A673 (cell line): Measurements from ENCODE around the gene EFHD2. TPM values are rescaled to one million over a fixed set of nuclear protein-coding genes. Genes with fewer than 3 reads are reported as not detected.

Experiments
- BruUV-seq: library from RNA; stranded (reverse); fragments of 400-500 nt; replicated peaks from 2 replicates; lab custom pipeline; 2021; lab: Mats Ljungman, UMichigan
- CTCF ChIA-PET: fragments of 300-600 bp; sonication (Branson Sonifier 250); formaldehyde crosslinking; loops from one replicate; lab custom pipeline; 2022; ENCODE audit warnings: antibody characterized with exemption; lab: Charles Lee
- POLR2A ChIA-PET: fragments of 300-600 bp; sonication (Branson Sonifier 250); formaldehyde crosslinking; loops from one replicate; lab custom pipeline; 2022; ENCODE audit warnings: antibody characterized with exemption; ENCODE audit not compliant: low non-redundant PET; lab: Charles Lee
- DNase-seq: peaks from one replicate; pipeline ENCODE4 v3.0.0-alpha.2; 2015; ENCODE audit warnings: low spot score
- H3K27ac ChIP-seq: fragments of 200-600 bp; sonication (generic); 2 replicates; pipeline ENCODE4 v1.5.1; 2016; ENCODE audit warnings: mixed run types, low read depth, mild to moderate bottlenecking, mixed read lengths, antibody characterized with exemption, low read length; ENCODE audit not compliant: poor library complexity, severe bottlenecking
- H3K27me3 ChIP-seq: fragments of 200-600 bp; sonication (generic); replicated peaks from 2 replicates; pipeline ENCODE4 v1.6.1; 2017; ENCODE audit warnings: mixed run types, low read depth, mild to moderate bottlenecking, mixed read lengths, antibody characterized with exemption, low read length; ENCODE audit not compliant: insufficient read depth, poor library complexity
- H3K36me3 ChIP-seq: fragments of 200-600 bp; sonication (generic); 2 replicates; pipeline ENCODE4 v1.6.1; 2016; ENCODE audit warnings: mixed run types, mild to moderate bottlenecking, mixed read lengths, antibody characterized with exemption, low read length; ENCODE audit not compliant: insufficient read depth, poor library complexity, severe bottlenecking
- H3K4me1 ChIP-seq: fragments of 200-600 bp; sonication (generic); 2 replicates; pipeline ENCODE4 v1.6.1; 2017; ENCODE audit warnings: mixed run types, mild to moderate bottlenecking, mixed read lengths, antibody characterized with exemption, low read length; ENCODE audit not compliant: insufficient read depth, poor library complexity, severe bottlenecking
- H3K4me3 ChIP-seq: fragments of 200-600 bp; sonication (generic); 2 replicates; pipeline ENCODE4 v1.5.1; 2016; ENCODE audit warnings: low read depth, mixed run types, mild to moderate bottlenecking, mixed read lengths, low read length; ENCODE audit not compliant: poor library complexity, severe bottlenecking
- H3K9me3 ChIP-seq: fragments of 200-600 bp; sonication (generic); 2 replicates; pipeline ENCODE4 v1.6.1; 2016; ENCODE audit warnings: mixed run types, low read depth, mild to moderate bottlenecking, mixed read lengths, antibody characterized with exemption, low read length; ENCODE audit not compliant: poor library complexity, severe bottlenecking
- EZH2 ChIP-seq: fragments of 200-600 bp; sonication (generic); IDR thresholded peaks from 2 replicates; pipeline ENCODE4 v1.6.1; 2017; ENCODE audit warnings: borderline replicate concordance, low read depth, mild to moderate bottlenecking, mixed read lengths, antibody characterized with exemption, low read length; ENCODE audit not compliant: poor library complexity, severe bottlenecking
- intact Hi-C: fragments of 100-400 bp; cut with micrococcal nuclease; formaldehyde crosslinking; loops from one replicate; pipeline ENCODE4 v1.10.0; 2022; ENCODE audit not compliant: unreplicated experiment
- total RNA-seq: library from RNA; stranded (reverse); gene quantifications from 2 replicates; pipeline ENCODE4 v1.2.3, GENCODE V29; 2021
- TF ChIP-seq, protein P1 (sequence below): fragments of 300-800, 200-600 bp; sonication (generic); conservative IDR thresholded peaks from 2 replicates; pipeline ENCODE4 v1.5.1; 2017; ENCODE audit warnings: low read depth, mild to moderate bottlenecking, antibody characterized with exemption, low read length, moderate library complexity, mixed read lengths

EFHD2 gene
- total RNA-seq, 1 experiment from 2014 or later, result 32.5 TPM

DNA sequence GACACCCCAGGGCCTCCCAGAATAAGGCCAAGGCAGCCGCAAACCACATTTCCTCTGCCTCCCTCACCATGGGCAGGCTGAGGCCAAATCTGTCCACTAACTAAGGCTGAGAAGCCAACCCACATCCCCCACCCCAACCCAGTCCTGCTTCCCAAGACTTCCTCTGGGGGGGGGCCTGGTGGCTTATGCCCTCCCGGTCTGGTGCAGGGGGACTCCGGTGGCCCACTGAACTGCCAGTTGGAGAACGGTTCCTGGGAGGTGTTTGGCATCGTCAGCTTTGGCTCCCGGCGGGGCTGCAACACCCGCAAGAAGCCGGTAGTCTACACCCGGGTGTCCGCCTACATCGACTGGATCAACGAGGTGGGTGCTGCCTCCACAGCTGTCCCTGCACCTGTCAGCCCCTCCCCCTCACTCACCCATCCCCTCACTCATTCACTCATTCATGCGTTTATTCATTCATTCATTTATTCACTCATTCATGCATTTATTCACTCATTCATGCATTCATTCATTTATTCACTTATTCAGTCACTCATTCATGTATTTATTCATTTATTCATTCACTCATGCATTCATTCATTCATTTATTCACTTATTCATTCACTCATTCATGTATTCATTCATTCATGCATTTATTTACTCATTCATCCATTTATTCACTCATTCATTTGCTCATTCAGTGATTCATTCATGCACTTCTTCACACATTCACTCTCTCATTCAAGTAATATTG, 35.9 kb downstream of the EFHD2 start:
- ChIA-PET POLR2A (no interaction called here), CTCF (no interaction called here)
- TF ChIP-seq EZH2, result no peak
- TF ChIP-seq, protein P1, sequence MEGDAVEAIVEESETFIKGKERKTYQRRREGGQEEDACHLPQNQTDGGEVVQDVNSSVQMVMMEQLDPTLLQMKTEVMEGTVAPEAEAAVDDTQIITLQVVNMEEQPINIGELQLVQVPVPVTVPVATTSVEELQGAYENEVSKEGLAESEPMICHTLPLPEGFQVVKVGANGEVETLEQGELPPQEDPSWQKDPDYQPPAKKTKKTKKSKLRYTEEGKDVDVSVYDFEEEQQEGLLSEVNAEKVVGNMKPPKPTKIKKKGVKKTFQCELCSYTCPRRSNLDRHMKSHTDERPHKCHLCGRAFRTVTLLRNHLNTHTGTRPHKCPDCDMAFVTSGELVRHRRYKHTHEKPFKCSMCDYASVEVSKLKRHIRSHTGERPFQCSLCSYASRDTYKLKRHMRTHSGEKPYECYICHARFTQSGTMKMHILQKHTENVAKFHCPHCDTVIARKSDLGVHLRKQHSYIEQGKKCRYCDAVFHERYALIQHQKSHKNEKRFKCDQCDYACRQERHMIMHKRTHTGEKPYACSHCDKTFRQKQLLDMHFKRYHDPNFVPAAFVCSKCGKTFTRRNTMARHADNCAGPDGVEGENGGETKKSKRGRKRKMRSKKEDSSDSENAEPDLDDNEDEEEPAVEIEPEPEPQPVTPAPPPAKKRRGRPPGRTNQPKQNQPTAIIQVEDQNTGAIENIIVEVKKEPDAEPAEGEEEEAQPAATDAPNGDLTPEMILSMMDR, result no peak
- DNase-seq, result no peak
- BruUV-seq, result no TSS peak
- H3K36me3 ChIP-seq, result no peaks in the 10 kb centered on the region
- intact Hi-C loops, result no loop called here
- H3K4me1 ChIP-seq, result no peaks in the 10 kb centered on the region
- no peaks in the 10 kb centered on the region for H3K27me3 ChIP-seq
- no peak overlapping the region for H3K27ac ChIP-seq
- H3K9me3 ChIP-seq, result no peaks in the 10 kb centered on the region
- no peak overlapping the region for H3K4me3 ChIP-seq

DNA sequence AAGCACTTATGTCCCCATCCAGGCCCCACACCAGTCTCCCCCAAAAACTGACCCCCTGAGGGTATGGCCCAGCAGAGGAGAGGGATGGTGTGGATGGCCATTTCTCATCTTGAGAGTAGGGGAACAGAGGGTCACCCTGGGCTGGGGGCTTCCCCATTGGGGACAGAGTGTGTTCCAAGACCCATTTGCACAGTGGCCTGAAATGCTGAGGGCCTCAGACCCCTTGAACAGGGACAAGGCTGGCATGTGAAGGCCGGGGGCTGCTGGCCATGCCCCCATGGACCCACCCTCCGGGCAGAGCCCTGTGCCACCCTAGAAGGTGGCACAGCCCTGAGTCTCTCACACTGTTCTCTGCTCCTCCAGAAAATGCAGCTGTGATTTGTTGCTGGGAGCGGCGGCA, 36.5 kb downstream of the EFHD2 start:
- POLR2A ChIA-PET, result no interaction called here
- Histone ChIP-seq H3K4me3 (no peak overlapping the region), H3K36me3 (no peaks in the 10 kb centered on the region), H3K27me3 (no peaks in the 10 kb centered on the region), H3K9me3 (no peaks in the 10 kb centered on the region), H3K4me1 (no peaks in the 10 kb centered on the region), H3K27ac (no peak overlapping the region)
- DNase-seq, result no peak
- CTCF ChIA-PET, result no interaction called here
- intact Hi-C loops, result no loop called here
- BruUV-seq, result no TSS peak
- TF ChIP-seq, protein P1, result no peak
- no peak for TF ChIP-seq EZH2

DNA sequence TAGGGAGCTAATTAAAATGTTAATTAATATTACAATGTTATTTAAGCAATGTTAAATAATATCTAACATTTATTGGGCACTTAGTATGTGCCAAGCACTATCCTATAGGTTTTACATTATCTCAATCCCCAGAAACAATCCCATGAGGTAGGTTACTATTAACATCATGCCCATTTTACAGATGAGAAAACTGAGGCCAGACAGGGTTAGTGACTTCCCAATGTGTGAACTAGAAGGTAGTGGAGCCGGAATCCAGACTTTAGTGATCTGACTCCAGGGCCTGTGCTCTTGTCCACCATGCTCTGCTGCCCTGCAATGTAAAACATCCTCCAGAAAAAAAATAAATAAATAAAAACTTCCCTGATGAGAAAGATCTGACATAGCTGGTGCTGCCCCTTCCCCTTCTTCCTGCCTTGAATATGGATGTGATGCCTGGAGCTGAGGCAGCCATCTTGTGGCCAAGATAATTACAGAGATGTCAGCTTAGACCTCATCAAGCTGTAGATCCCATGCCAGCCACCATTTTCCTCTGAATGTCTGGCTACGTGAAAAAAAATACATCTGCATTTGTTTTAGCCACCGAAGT, 39.3 kb downstream of the EFHD2 start:
- H3K36me3 ChIP-seq, result no peaks in the 10 kb centered on the region
- POLR2A ChIA-PET, result no interaction called here
- no peaks in the 10 kb centered on the region for H3K9me3 ChIP-seq
- no peak overlapping the region for H3K4me3 ChIP-seq
- intact Hi-C loops, result no loop called here
- CTCF ChIA-PET, result no interaction called here
- BruUV-seq, result no TSS peak
- no peak overlapping the region for H3K27ac ChIP-seq
- no peak for TF ChIP-seq EZH2
- TF ChIP-seq, protein P1, result no peak
- DNase-seq, result no peak
- H3K27me3 ChIP-seq, result no peaks in the 10 kb centered on the region
- H3K4me1 ChIP-seq, result no peaks in the 10 kb centered on the region
